Measurements from ENCODE around the gene OR52I2.

The OR52I2 gene

GRCh38 chr11:4636136-4636535, 54.6 kb downstream of the OR52I2 start:
- H3K27me3 ChIP-seq (ENCODE audit: insufficient read depth, low read length, poor library complexity, severe bottlenecking): no peaks in the 10 kb centered on the region
- H3K9me2 ChIP-seq (replicated peaks; ENCODE audit: low read depth, low read length): no peaks in the 10 kb centered on the region
- H3K4me3 ChIP-seq (ENCODE audit: low read length, poor library complexity, severe bottlenecking): no peak overlapping the region
- H3K79me2 ChIP-seq (ENCODE audit: insufficient read depth, low read length): no peaks in the 10 kb centered on the region
- no peak overlapping the region for H3K9ac ChIP-seq (ENCODE audit: low read depth, low read length, poor library complexity, severe bottlenecking)
- no peaks in the 10 kb centered on the region for H3F3A ChIP-seq (ENCODE audit: low read depth)
- H3K4me1 ChIP-seq (ENCODE audit: insufficient read depth, low read length, poor library complexity, severe bottlenecking): no peaks in the 10 kb centered on the region
- no peaks in the 10 kb centered on the region for H3K9me3 ChIP-seq (ENCODE audit: insufficient read depth, low read depth, low read length)
- no peak overlapping the region for H3K4me2 ChIP-seq (ENCODE audit: low read depth, low read length, poor library complexity, severe bottlenecking)
- no peaks in the 10 kb centered on the region for H3K36me3 ChIP-seq (ENCODE audit: insufficient read depth, low read length)
- no peaks in the 10 kb centered on the region for H4K20me1 ChIP-seq (ENCODE audit: insufficient read depth, low read length, poor library complexity, severe bottlenecking)
- peak overlapping the region; percentile 47; the same call in 1 of the 2 replicates for H2AFZ ChIP-seq (ENCODE audit: low read length)
- TF ChIP-seq EZH2phosphoT487 (IDR thresholded peaks at IDR 0.05; ENCODE audit: borderline replicate concordance): no peak

GRCh38 chr11:4636962-4637661, 55.6 kb downstream of the OR52I2 start, which contains the start of gene OR51D1:
Gene OR51D1 (plus strand): TSS chr11:4637477. CDS start chr11:4639791, 2,314 bp downstream.
- Histone ChIP-seq H3K36me3 (ENCODE audit: insufficient read depth, low read length) (no peaks in the 10 kb centered on the region), H4K20me1 (ENCODE audit: insufficient read depth, low read length, poor library complexity, severe bottlenecking) (no peaks in the 10 kb centered on the region), H3F3A (ENCODE audit: low read depth) (no peaks in the 10 kb centered on the region), H3K4me2 (ENCODE audit: low read depth, low read length, poor library complexity, severe bottlenecking) (peak within 1 kb of the TSS; percentile 34), H3K4me1 (ENCODE audit: insufficient read depth, low read length, poor library complexity, severe bottlenecking) (no peaks in the 10 kb centered on the region), H3K27me3 (ENCODE audit: insufficient read depth, low read length, poor library complexity, severe bottlenecking) (no peaks in the 10 kb centered on the region), H3K9ac (ENCODE audit: low read depth, low read length, poor library complexity, severe bottlenecking) (no peak within 1 kb of the TSS), H3K9me2 (replicated peaks; ENCODE audit: low read depth, low read length) (no peaks in the 10 kb centered on the region), H3K4me3 (ENCODE audit: low read length, poor library complexity, severe bottlenecking) (no peak within 1 kb of the TSS), H2AFZ (ENCODE audit: low read length) (peak within 1 kb of the TSS; percentile 68), H3K79me2 (ENCODE audit: insufficient read depth, low read length) (no peaks in the 10 kb centered on the region), H3K9me3 (ENCODE audit: insufficient read depth, low read depth, low read length) (no peaks in the 10 kb centered on the region)
- TF ChIP-seq EZH2phosphoT487 (IDR thresholded peaks at IDR 0.05; ENCODE audit: borderline replicate concordance) (no peak), CTCF (conservative IDR thresholded peaks at IDR 0.05; ENCODE audit: low read length) (peak; percentile 92)

- no peaks in the 10 kb centered on the region for H3K4me1 ChIP-seq (ENCODE audit: insufficient read depth, low read length, poor library complexity, severe bottlenecking)
- H3K9me2 ChIP-seq (replicated peaks; ENCODE audit: low read depth, low read length): no peaks in the 10 kb centered on the region
- no peaks in the 10 kb centered on the region for H3K79me2 ChIP-seq (ENCODE audit: insufficient read depth, low read length)
- no peaks in the 10 kb centered on the region for H4K20me1 ChIP-seq (ENCODE audit: insufficient read depth, low read length, poor library complexity, severe bottlenecking)
- H3K9ac ChIP-seq (ENCODE audit: low read depth, low read length, poor library complexity, severe bottlenecking): no peak overlapping the region
- H3F3A ChIP-seq (ENCODE audit: low read depth): no peaks in the 10 kb centered on the region
- H3K36me3 ChIP-seq (ENCODE audit: insufficient read depth, low read length): no peaks in the 10 kb centered on the region
- TF ChIP-seq EZH2phosphoT487 (IDR thresholded peaks at IDR 0.05; ENCODE audit: borderline replicate concordance) (no peak), CTCF (conservative IDR thresholded peaks at IDR 0.05; ENCODE audit: low read length) (no peak)
- H2AFZ ChIP-seq (ENCODE audit: low read length): peak overlapping the region; percentile 41; the same call in 1 of the 2 replicates
- no peaks in the 10 kb centered on the region for H3K9me3 ChIP-seq (ENCODE audit: insufficient read depth, low read depth, low read length)
- no peak overlapping the region for H3K4me2 ChIP-seq (ENCODE audit: low read depth, low read length, poor library complexity, severe bottlenecking)
- no peak overlapping the region for H3K4me3 ChIP-seq (ENCODE audit: low read length, poor library complexity, severe bottlenecking)
- H3K27me3 ChIP-seq (ENCODE audit: insufficient read depth, low read length, poor library complexity, severe bottlenecking): no peaks in the 10 kb centered on the region
These were observed 56.1 kb downstream of the OR52I2 start for GRCh38 chr11:4637662-4638047.

- Histone ChIP-seq H3F3A (ENCODE audit: low read depth) (no peaks in the 10 kb centered on the region), H3K9ac (ENCODE audit: low read depth, low read length, poor library complexity, severe bottlenecking) (no peak overlapping the region), H3K4me3 (ENCODE audit: low read length, poor library complexity, severe bottlenecking) (no peak overlapping the region), H4K20me1 (ENCODE audit: insufficient read depth, low read length, poor library complexity, severe bottlenecking) (no peaks in the 10 kb centered on the region), H3K79me2 (ENCODE audit: insufficient read depth, low read length) (no peaks in the 10 kb centered on the region), H3K9me2 (replicated peaks; ENCODE audit: low read depth, low read length) (no peaks in the 10 kb centered on the region), H2AFZ (ENCODE audit: low read length) (no peak overlapping the region), H3K4me1 (ENCODE audit: insufficient read depth, low read length, poor library complexity, severe bottlenecking) (no peaks in the 10 kb centered on the region), H3K4me2 (ENCODE audit: low read depth, low read length, poor library complexity, severe bottlenecking) (no peak overlapping the region), H3K9me3 (ENCODE audit: insufficient read depth, low read depth, low read length) (no peaks in the 10 kb centered on the region), H3K27me3 (ENCODE audit: insufficient read depth, low read length, poor library complexity, severe bottlenecking) (no peaks in the 10 kb centered on the region), H3K36me3 (ENCODE audit: insufficient read depth, low read length) (no peaks in the 10 kb centered on the region)
- TF ChIP-seq EZH2phosphoT487 (IDR thresholded peaks at IDR 0.05; ENCODE audit: borderline replicate concordance) (no peak), CTCF (conservative IDR thresholded peaks at IDR 0.05; ENCODE audit: low read length) (no peak)
These were observed 58.4 kb downstream of the OR52I2 start for GRCh38 chr11:4639931-4640330.

All from Loucy (cell line).